K562 (cell line): ENCODE data around the gene NUDT6. TPM values are rescaled to one million over a fixed set of nuclear protein-coding genes. Genes with fewer than 3 reads are reported as not detected.

Experiments
- ATAC-seq: fragments of 200-7000 bp; cut with Tn5 transposase; 3 replicates; pipeline ENCODE4 v1.9.1; 2020; ENCODE audit warnings: moderate library complexity
- BruUV-seq: library from RNA; stranded (reverse); fragments of 400-500 nt; replicated peaks from 2 replicates; lab custom pipeline; 2021; lab: Mats Ljungman, UMichigan
- CTCF ChIA-PET: fragments of 300-600 bp; formaldehyde crosslinking; extraction: SDS; loops from one replicate; lab custom pipeline; 2021; ENCODE audit warnings: low intra/inter-chr PET ratio; lab: Yijun Ruan, JAX
- POLR2A ChIA-PET: fragments of 300-600, 350-650 bp; sonication (Branson Sonifier 250); formaldehyde crosslinking; extraction: SDS; loops from one replicate; lab custom pipeline; 2021; ENCODE audit warnings: antibody characterized with exemption, inconsistent platforms; lab: Yijun Ruan, JAX
- DNase-seq, 4 experiments: peaks; one replicate each; pipeline versions ENCODE4 v3.0.0 to v3.0.0-alpha.2; 2011 to 2018; ENCODE audit warnings: low spot score in 3 of 4, mixed read lengths in 3 of 4; ENCODE audit errors: extremely low read depth in 1 of 4
- FAIRE-seq: peaks from 2 replicates; lab custom pipeline; 2011; peaks lifted over from hg19 to GRCh38; lab: Jason Lieb, UNC
- H2AFZ ChIP-seq: 2 replicates; pipeline ENCODE4 v1.6.0; 2011; ENCODE audit warnings: low read depth, low read length, control low read depth, inconsistent platforms
- H3K27ac ChIP-seq: fragments of 200-600 bp; 3 replicates; pipeline ENCODE4 v1.8.0; 2011; ENCODE audit warnings: low read depth, mild to moderate bottlenecking, control low read depth, inconsistent platforms, low read length, moderate library complexity, mixed read lengths; ENCODE audit errors: extremely low read depth
- H3K27me3 ChIP-seq, 2 experiments: fragments of 300-600 bp in 1 of 2; 2 replicates in 1 of 2; 3 replicates in 1 of 2; pipeline versions ENCODE4 v1.6.0 to v1.8.0; 2011; ENCODE audit warnings: inconsistent platforms in 2 of 2, low read length in 2 of 2, mild to moderate bottlenecking in 1 of 2, mixed read lengths in 1 of 2, moderate library complexity in 1 of 2; ENCODE audit not compliant: control insufficient read depth in 2 of 2, insufficient read depth in 2 of 2
- H3K36me3 ChIP-seq: fragments of 300-600 bp; 3 replicates; pipeline ENCODE4 v1.8.0; 2011; ENCODE audit warnings: mild to moderate bottlenecking, low read length, inconsistent platforms; ENCODE audit not compliant: control insufficient read depth, insufficient read depth
- H3K4me1 ChIP-seq, 2 experiments: fragments of 200-600 bp in 1 of 2; replicated peaks in 1 of 2; 2 replicates in 1 of 2; 3 replicates in 1 of 2; pipeline versions ENCODE4 v1.5.1 to v1.8.0; 2011; ENCODE audit warnings: inconsistent platforms in 2 of 2, low read length in 2 of 2, mild to moderate bottlenecking in 1 of 2, mixed read lengths in 1 of 2, moderate library complexity in 1 of 2; ENCODE audit not compliant: control insufficient read depth in 2 of 2, insufficient read depth in 2 of 2
- H3K4me2 ChIP-seq: 2 replicates; pipeline ENCODE4 v1.6.1; 2011; ENCODE audit warnings: low read length, control low read depth, inconsistent platforms, mixed read lengths; ENCODE audit not compliant: insufficient read depth
- H3K4me3 ChIP-seq: fragments of 200-600 bp; sonication (generic), shearing (Covaris generic); 2 replicates; pipeline ENCODE4 v1.5.1; 2016; ENCODE audit warnings: control low read depth, inconsistent platforms
- H3K79me2 ChIP-seq: fragments of 200-600 bp; 3 replicates; pipeline ENCODE4 v1.8.0; 2011; ENCODE audit warnings: low read length, inconsistent platforms; ENCODE audit not compliant: control insufficient read depth, insufficient read depth
- H3K9ac ChIP-seq, 2 experiments: 2 replicates each; pipeline versions ENCODE4 v1.6.0 to v1.6.1; 2011; ENCODE audit warnings: low read depth in 2 of 2, low read length in 2 of 2, control low read depth in 1 of 2, inconsistent platforms in 1 of 2, mild to moderate bottlenecking in 1 of 2, mixed read lengths in 1 of 2; ENCODE audit not compliant: insufficient read depth in 1 of 2
- H3K9me1 ChIP-seq: one replicate; pipeline ENCODE4 v1.6.0; 2011; ENCODE audit warnings: inconsistent platforms, mild to moderate bottlenecking, low read length, moderate library complexity; ENCODE audit not compliant: control insufficient read depth, insufficient read depth
- H3K9me3 ChIP-seq: replicated peaks from 2 replicates; pipeline ENCODE4 v1.5.1; 2011; ENCODE audit warnings: low read depth, low read length, inconsistent platforms; ENCODE audit not compliant: control insufficient read depth, insufficient read depth
- H4K20me1 ChIP-seq: replicated peaks from 2 replicates; pipeline ENCODE4 v1.6.1; 2011; ENCODE audit warnings: low read length, inconsistent platforms, mixed read lengths; ENCODE audit not compliant: control insufficient read depth, insufficient read depth
- BRD9 ChIP-seq: fragments of 450-650 bp; IDR thresholded peaks from 2 replicates; pipeline ENCODE4 v1.6.1; 2018; ENCODE audit warnings: low read depth; ENCODE audit not compliant: partially characterized antibody
- CHAMP1 ChIP-seq: fragments of 450-650 bp; IDR thresholded peaks from 2 replicates; pipeline ENCODE4 v1.6.1; 2016; ENCODE audit warnings: mild to moderate bottlenecking
- CREB1 ChIP-seq, 2 experiments: sonication (generic) in 1 of 2; formaldehyde crosslinking in 1 of 2; IDR thresholded peaks; 2 replicates each; pipeline versions ENCODE4 v1.6.1 to v1.8.0; 2012 to 2022; ENCODE audit warnings: inconsistent platforms in 1 of 2, mild to moderate bottlenecking in 1 of 2, missing genetic modification reagents in 1 of 2, moderate library complexity in 1 of 2
- CREB3 ChIP-seq: fragments of 450-650 bp; conservative IDR thresholded peaks from 2 replicates; pipeline ENCODE4 v1.6.1; 2016; ENCODE audit warnings: missing genetic modification characterization, low read depth, mild to moderate bottlenecking, missing compliant biosample characterization, moderate library complexity
- FOXP1 ChIP-seq: sonication (generic); formaldehyde crosslinking; IDR thresholded peaks from 2 replicates; pipeline ENCODE4 v1.8.0; 2022; ENCODE audit warnings: mild to moderate bottlenecking, missing genetic modification reagents
- NFRKB ChIP-seq: fragments of 450-650 bp; IDR thresholded peaks from 2 replicates; pipeline ENCODE4 v1.6.1; 2016; ENCODE audit warnings: low read depth
- RBM14 ChIP-seq: fragments of 200-400 bp; formaldehyde crosslinking; IDR thresholded peaks from 2 replicates; pipeline ENCODE4 v1.6.1; 2018; ENCODE audit warnings: low read depth, mild to moderate bottlenecking, low read length, moderate library complexity, borderline replicate concordance; ENCODE audit not compliant: insufficient read depth
- RBM15 ChIP-seq: fragments of 200-400 bp; formaldehyde crosslinking; IDR thresholded peaks from 2 replicates; pipeline ENCODE4 v1.6.1; 2018; ENCODE audit warnings: mild to moderate bottlenecking, low read length, moderate library complexity; ENCODE audit not compliant: insufficient read depth
- TAF1 ChIP-seq: IDR thresholded peaks from 2 replicates; pipeline ENCODE4 v1.6.1; 2011; ENCODE audit warnings: mild to moderate bottlenecking, low read length, moderate library complexity; ENCODE audit not compliant: insufficient read depth, control insufficient read depth, severe bottlenecking; ENCODE audit errors: extremely low read depth
- TCF7 ChIP-seq: sonication (generic); IDR thresholded peaks from 2 replicates; pipeline ENCODE4 v1.6.1; 2016; ENCODE audit warnings: antibody characterized with exemption, borderline replicate concordance
- XRCC4 ChIP-seq: IDR thresholded peaks from one replicate; pipeline ENCODE4 v1.6.1; 2011; ENCODE audit not compliant: insufficient read depth, insufficient read length; ENCODE audit errors: extremely low read depth
- ZBTB43 ChIP-seq: sonication (generic); formaldehyde crosslinking; IDR thresholded peaks from 2 replicates; pipeline ENCODE4 v1.8.0; 2023; ENCODE audit warnings: mild to moderate bottlenecking, missing genetic modification reagents
- ZNF146 ChIP-seq: IDR thresholded peaks from one replicate; pipeline ENCODE4 v1.6.1; 2018; ENCODE audit warnings: missing compliant biosample characterization; ENCODE audit not compliant: unreplicated experiment
- ZNF395 ChIP-seq: fragments of 200-800 bp; sonication (Bioruptor generic); IDR thresholded peaks from 2 replicates; pipeline ENCODE4 v1.6.1; 2017; ENCODE audit warnings: missing genetic modification characterization, missing compliant biosample characterization
- ZNF551 ChIP-seq: fragments of 250-450 bp; sonication (Bioruptor Pico); IDR thresholded peaks from 2 replicates; pipeline ENCODE4 v1.5.0; 2021; ENCODE audit warnings: mild to moderate bottlenecking, moderate library complexity
- WGBS: fragments of 100-300 bp; shearing (Covaris generic); methylation state at CpG from one replicate; pipeline ENCODE4 v1.1.6; 2016; ENCODE audit warnings: low coverage, mixed read lengths; ENCODE audit not compliant: insufficient coverage; ENCODE audit errors: missing lambda C conversion rate; 5-methylcytosine and 5-hydroxymethylcytosine counted together
- in situ Hi-C: fragments of 300-500 bp; cut with MboI; formaldehyde crosslinking; loops from 4 replicates; pipeline ENCODE4 v1.15.0; 2018; ENCODE audit warnings: inconsistent platforms, mixed read lengths
- intact Hi-C: fragments of 100-400 bp; cut with micrococcal nuclease; formaldehyde crosslinking; loops from 2 replicates; pipeline ENCODE4 v1.14.2; 2022
- polyA plus RNA-seq, 8 experiments: library from polyadenylated mRNA; depleted of rRNA in 4 of 8; stranded (reverse) in 5 of 8; unstranded in 3 of 8; fragments of >200 nt; fragmentation: Nextera tagmentation in 2 of 8; fragmentation: Illumina TruSeq in 1 of 8; extraction: Ambion mirVana in 2 of 8; extraction: Trizol in 1 of 8; gene quantifications; 2 replicates each; pipeline versions ENCODE4 v1.2.1 to v1.2.3, GENCODE V29; 2011 to 2014; ENCODE audit warnings: inconsistent platforms in 1 of 8, missing spikeins in 1 of 8
- total RNA-seq, 7 experiments: library from RNA; depleted of rRNA in 6 of 7; stranded (reverse); fragments of >200 nt in 6 of 7; fragmentation: Illumina TruSeq in 2 of 7; extraction: Trizol in 2 of 7; gene quantifications; 2 replicates each; pipeline versions ENCODE4 v1.2.1 to v1.2.3, GENCODE V29; 2011 to 2021; ENCODE audit warnings: low replicate concordance in 1 of 7

NUDT6 gene
- total and polyA plus RNA-seq, 9 of the 15 experiments (the other 6 are each of a cell fraction or from before 2014, with no cell fraction given), result 9.4 to 18.1 (median 13.4) TPM

- no peak for TF ChIP-seq XRCC4
Measured at GRCh38 chr4:122948671-122949070, 26.3 kb upstream of the NUDT6 start (continued).

- Histone ChIP-seq H3K4me3 (no peak overlapping the region), H3K36me3 (peaks cover 49% of the 10 kb centered on the region), H3K27me3 (no peaks in the 10 kb centered on the region), H4K20me1 (no peaks in the 10 kb centered on the region), H3K9ac (no peak overlapping the region), H3K27ac (no peak overlapping the region), H3K4me2 (no peak overlapping the region), H2AFZ (no peak overlapping the region), H3K79me2 (peaks cover 3% of the 10 kb centered on the region; the same call in 1 of the 3 replicates), H3K4me1 (no peaks in the 10 kb centered on the region), H3K9me1 (peaks cover 2% of the 10 kb centered on the region), H3K9me3 (no peaks in the 10 kb centered on the region)
- no peak for ATAC-seq
- FAIRE-seq, result no peak
- intact Hi-C loops (no loop called here), in situ Hi-C loops (no loop called here)
- ChIA-PET POLR2A (no interaction called here), CTCF (no interaction called here)
- BruUV-seq, result no TSS peak
- WGBS, result 100% methylated on average over 1 of the region's 1 CpG
- no peak for DNase-seq
- TF ChIP-seq ZBTB43 (CRISPR knock-in tag) (no peak), CHAMP1 (no peak), CREB1 (IDR thresholded peaks at IDR 0.05) (no peak), CREB1 (CRISPR knock-in tag; IDR thresholded peaks at IDR 0.05) (no peak), TAF1 (no peak), ZNF395 (no peak), NFRKB (no peak), BRD9 (no peak), TCF7 (no peak), ZNF146 (no peak), RBM15 (no peak), FOXP1 (CRISPR knock-in tag) (no peak), ZNF551 (CRISPR knock-in tag) (no peak), RBM14 (no peak), CREB3 (tag) (no peak)
Measured at GRCh38 chr4:122946142-122946541, 23.7 kb upstream of the NUDT6 start.
